ENCODE data around the gene GSG1L. TPM values are rescaled to one million over a fixed set of nuclear protein-coding genes. Genes with fewer than 3 reads are reported as not detected.

GSG1L gene
- total and polyA plus RNA-seq, 2 of the 13 experiments (the other 11 are each of a cell fraction or from before 2014, with no cell fraction given): not detected

- Histone ChIP-seq H4K20me1 (ENCODE audit: insufficient read depth, low read length) (no peaks in the 10 kb centered on the region), H3K27me3 (ENCODE audit: control insufficient read depth in 1 of 2, insufficient read depth in 2 of 2, low read length in 2 of 2) (0 out of 5 replicates have a peak, but pooled peaks cover 0 to 4% of the 10 kb centered on the region in 2 experiments), H3K36me3 (replicated peaks in 1 of 2; ENCODE audit: control insufficient read depth in 1 of 2, insufficient read depth in 2 of 2, low read length in 2 of 2) (no peaks in the 10 kb centered on the region), H3K4me1 (ENCODE audit: insufficient read depth, low read length) (peaks cover 16% of the 10 kb centered on the region), H3K4me3 (replicated peaks in 1 of 3; ENCODE audit: insufficient read depth in 1 of 3, low read depth in 2 of 3, low read length in 3 of 3) (no peak overlapping the region), H3K27ac (ENCODE audit: extremely low read length, insufficient read depth, low read length) (no peak overlapping the region), H3K9me3 (ENCODE audit: low read length) (no peaks in the 10 kb centered on the region), H3K4me2 (ENCODE audit: low read depth, low read length) (no peak overlapping the region), H3K9ac (ENCODE audit: insufficient read depth, low read depth, low read length) (no peak overlapping the region), H3K79me2 (ENCODE audit: insufficient read depth, low read length) (no peaks in the 10 kb centered on the region), H2AFZ (ENCODE audit: low read length) (no peak overlapping the region)
- ChIA-PET POLR2A (no interaction called here), CTCF (ENCODE audit: low intra/inter-chr PET ratio, low total read pairs) (no interaction called here)
- ATAC-seq: peak; percentile 3; the same call in 1 of the 3 replicates
- no peak for TF ChIP-seq MED1 (CRISPR knock-in tag; IDR thresholded peaks at IDR 0.05)
- no peak for TF ChIP-seq ZNF775 (CRISPR knock-in tag; IDR thresholded peaks at IDR 0.05; ENCODE audit: borderline replicate concordance)
- TF ChIP-seq, protein P1, sequence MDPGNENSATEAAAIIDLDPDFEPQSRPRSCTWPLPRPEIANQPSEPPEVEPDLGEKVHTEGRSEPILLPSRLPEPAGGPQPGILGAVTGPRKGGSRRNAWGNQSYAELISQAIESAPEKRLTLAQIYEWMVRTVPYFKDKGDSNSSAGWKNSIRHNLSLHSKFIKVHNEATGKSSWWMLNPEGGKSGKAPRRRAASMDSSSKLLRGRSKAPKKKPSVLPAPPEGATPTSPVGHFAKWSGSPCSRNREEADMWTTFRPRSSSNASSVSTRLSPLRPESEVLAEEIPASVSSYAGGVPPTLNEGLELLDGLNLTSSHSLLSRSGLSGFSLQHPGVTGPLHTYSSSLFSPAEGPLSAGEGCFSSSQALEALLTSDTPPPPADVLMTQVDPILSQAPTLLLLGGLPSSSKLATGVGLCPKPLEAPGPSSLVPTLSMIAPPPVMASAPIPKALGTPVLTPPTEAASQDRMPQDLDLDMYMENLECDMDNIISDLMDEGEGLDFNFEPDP (CRISPR knock-in tag; conservative IDR thresholded peaks at IDR 0.05): no peak
- no peak for TF ChIP-seq AGO2 (optimal IDR thresholded peaks at IDR 0.05; ENCODE audit: low read depth, low read length)
- no peak for TF ChIP-seq ZNF326 (CRISPR knock-in tag; IDR thresholded peaks at IDR 0.05; ENCODE audit: borderline replicate concordance)
- in situ Hi-C loops (cut with HindIII; ENCODE audit: extremely low pct_ligation_motif_present, low pct_unique_long_range_greater_than_20kb): no loop called here
- no peak for FAIRE-seq
- WGBS (ENCODE audit: low lambda C conversion rate): 70% methylated on average over 7 of the region's 7 CpGs
- no peak for DNase-seq (ENCODE audit: low spot score)
- no TSS peak for BruUV-seq (replicated peaks)
- intact Hi-C loops (cut with micrococcal nuclease; ENCODE audit: unreplicated experiment): no loop called here
Measured at GRCh38 chr16:28089992-28090365, 26.5 kb upstream of the GSG1L start.

DNA sequence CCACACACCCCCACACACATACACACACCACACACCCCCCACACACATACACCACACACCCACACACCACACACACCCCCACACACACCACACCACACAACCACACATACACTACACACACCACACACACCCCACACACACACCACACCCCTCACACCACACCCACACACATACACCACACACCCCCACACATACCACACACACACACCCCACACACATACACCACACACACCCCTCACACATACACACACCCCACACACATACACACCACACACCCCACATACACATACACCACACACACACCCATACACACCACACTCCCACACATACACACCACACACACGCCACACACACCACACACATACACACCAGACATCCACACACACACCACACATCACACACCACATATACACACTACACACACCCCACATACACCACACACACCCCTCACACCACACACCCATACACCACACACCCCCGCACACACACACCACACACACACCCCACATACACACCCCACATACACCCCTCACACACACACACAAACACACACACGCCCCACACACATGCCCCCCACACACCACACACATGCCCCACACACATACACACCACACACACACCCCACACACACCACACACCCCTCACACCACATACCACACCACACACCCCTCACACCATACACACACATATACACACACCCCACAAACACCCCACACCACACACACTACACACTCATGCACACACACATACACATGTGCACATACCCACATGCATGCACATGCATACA, 25.9 kb upstream of the GSG1L start:
- Histone ChIP-seq H3K9ac (ENCODE audit: insufficient read depth, low read depth, low read length) (no peak overlapping the region), H3K4me3 (replicated peaks in 1 of 3; ENCODE audit: insufficient read depth in 1 of 3, low read depth in 2 of 3, low read length in 3 of 3) (no peak overlapping the region), H4K20me1 (ENCODE audit: insufficient read depth, low read length) (no peaks in the 10 kb centered on the region), H3K9me3 (ENCODE audit: low read length) (no peaks in the 10 kb centered on the region), H2AFZ (ENCODE audit: low read length) (no peak overlapping the region), H3K79me2 (ENCODE audit: insufficient read depth, low read length) (no peaks in the 10 kb centered on the region), H3K27ac (ENCODE audit: extremely low read length, insufficient read depth, low read length) (no peak overlapping the region), H3K4me2 (ENCODE audit: low read depth, low read length) (no peak overlapping the region), H3K36me3 (replicated peaks in 1 of 2; ENCODE audit: control insufficient read depth in 1 of 2, insufficient read depth in 2 of 2, low read length in 2 of 2) (no peaks in the 10 kb centered on the region), H3K4me1 (ENCODE audit: insufficient read depth, low read length) (peaks cover 16% of the 10 kb centered on the region), H3K27me3 (ENCODE audit: control insufficient read depth in 1 of 2, insufficient read depth in 2 of 2, low read length in 2 of 2) (0 out of 5 replicates have a peak, but pooled peaks cover 0 to 4% of the 10 kb centered on the region in 2 experiments)
- POLR2A ChIA-PET: no interaction called here
- WGBS (ENCODE audit: low lambda C conversion rate): 89% methylated on average over 3 of the region's 3 CpGs
- DNase-seq (ENCODE audit: low spot score): no peak
- no TSS peak for BruUV-seq (replicated peaks)
- intact Hi-C loops (cut with micrococcal nuclease; ENCODE audit: unreplicated experiment) (no loop called here), in situ Hi-C loops (cut with HindIII; ENCODE audit: extremely low pct_ligation_motif_present, low pct_unique_long_range_greater_than_20kb) (no loop called here)
- CTCF ChIA-PET (ENCODE audit: low intra/inter-chr PET ratio, low total read pairs): no interaction called here
- ATAC-seq: no peak
- FAIRE-seq: peak; percentile 73
- peak; percentile 82; the same call in 1 of the 2 replicates for TF ChIP-seq HNRNPL (IDR thresholded peaks at IDR 0.05; ENCODE audit: low read depth, low read length)
- no peak for TF ChIP-seq ZNF530 (CRISPR knock-in tag; IDR thresholded peaks at IDR 0.05; ENCODE audit: low read depth)
- no peak for TF ChIP-seq HOXD1 (CRISPR knock-in tag; IDR thresholded peaks at IDR 0.05)
- no peak for TF ChIP-seq MATR3 (CRISPR knock-in tag; IDR thresholded peaks at IDR 0.05)
- TF ChIP-seq ZBTB42 (CRISPR knock-in tag; IDR thresholded peaks at IDR 0.05): no peak
- no peak for TF ChIP-seq ZNF136 (CRISPR knock-in tag; IDR thresholded peaks at IDR 0.05; ENCODE audit: low read depth)

Measured in HepG2 (cell line).